KG1 (cell line): ENCODE measurements around the gene FAM98A.
A peak's percentile ranks its signal among the peaks of the same experiment; 100 is the strongest.

ENCODE experiments used
- DNase-seq: peaks from one replicate; lab custom pipeline; 2025; lab: John Stamatoyannopoulos, UW

FAM98A gene

DNA sequence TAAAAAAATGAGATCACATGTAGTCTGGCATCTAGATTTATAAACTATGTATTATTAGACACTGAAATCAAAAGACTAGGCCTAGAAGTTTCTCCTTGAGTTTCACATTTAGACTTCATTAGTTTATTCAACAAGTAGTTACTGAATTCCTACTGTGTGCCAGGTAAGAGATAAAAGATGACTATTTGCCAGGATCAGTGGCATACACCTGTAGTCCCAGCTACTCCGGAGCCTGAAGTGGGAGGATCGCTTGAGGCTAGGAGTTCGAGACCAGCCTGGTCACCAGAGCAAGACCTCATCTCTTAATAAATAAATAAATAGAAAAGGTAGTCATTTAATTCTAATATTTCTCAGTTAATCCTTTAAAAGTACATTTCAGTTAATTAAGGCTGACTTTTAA is 2.1 kb downstream of the FAM98A start:
- DNase-seq, result no peak

DNA sequence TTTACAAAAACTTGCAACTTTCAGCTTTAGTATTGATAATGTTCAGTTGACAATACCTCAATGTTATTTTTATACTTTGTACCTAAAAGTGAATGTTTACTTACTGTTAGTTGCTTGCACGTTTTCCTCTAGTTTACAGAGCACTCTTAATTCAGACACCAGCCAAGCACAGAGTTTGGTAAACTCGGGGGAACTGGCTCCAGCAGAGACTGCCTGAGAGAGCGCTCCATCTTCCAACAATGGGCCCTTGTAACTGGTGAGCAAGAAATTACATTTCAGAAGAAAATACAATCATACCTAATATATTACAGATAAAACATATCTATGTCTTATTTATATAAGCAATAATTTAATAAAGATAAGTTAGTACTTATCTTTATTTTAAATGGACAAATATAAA is 3.7 kb downstream of the FAM98A start:
- DNase-seq, result no peak

DNA sequence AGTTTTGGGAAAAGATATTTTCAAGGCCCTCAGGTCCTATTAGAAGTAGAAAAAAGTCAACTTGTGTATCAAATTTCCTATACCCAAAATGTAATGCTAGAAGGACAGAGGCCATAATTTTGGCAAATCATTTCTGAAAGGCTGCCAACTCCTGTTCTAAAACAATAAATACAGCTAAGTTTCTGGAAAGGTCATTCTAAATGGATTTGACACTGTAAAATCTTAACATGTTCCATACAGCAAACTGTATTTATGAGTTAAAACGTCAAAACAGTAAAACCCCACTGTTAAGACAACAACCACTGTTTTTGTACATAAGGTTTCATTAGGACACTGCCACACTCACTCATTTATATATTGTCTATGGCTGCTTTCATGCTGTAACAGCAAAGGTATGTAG is 9.7 kb downstream of the FAM98A start:
- no peak for DNase-seq

DNA sequence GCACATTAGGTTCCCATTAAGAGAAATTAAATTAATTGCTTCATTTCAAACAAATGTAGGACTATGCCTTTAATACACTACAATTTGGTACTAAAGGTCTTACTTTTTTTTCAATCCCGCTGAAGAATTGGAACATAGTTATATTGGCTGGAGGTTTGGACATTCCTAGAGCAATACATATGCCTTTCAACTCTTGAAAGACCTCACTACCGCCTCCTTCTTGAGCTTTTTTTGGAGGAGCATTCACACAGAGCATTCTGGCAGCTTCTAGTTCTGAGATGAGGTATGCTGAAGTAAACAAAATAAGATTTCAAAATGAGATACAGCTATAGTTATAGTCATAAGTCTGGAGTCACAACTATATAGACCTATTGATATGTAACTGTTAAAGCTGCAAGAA is 10.9 kb downstream of the FAM98A start:
- no peak for DNase-seq

DNA sequence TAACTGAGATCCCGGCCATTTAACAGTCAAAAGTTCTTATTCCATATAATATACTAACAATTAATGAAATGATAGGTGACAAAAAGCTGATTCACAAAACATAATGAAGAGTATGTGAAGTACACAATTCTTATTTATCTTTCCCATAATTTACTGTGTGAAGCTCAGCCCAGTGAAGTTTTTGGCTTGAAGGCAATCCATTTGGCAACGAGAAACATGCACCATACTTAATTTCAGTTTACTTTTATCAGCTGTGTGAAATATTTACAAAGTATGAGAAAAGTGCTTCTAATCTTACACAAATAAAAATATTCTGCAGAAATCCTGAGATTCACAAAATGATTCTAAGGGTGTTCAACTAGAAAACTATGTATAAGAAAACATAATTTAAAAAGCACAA is 12.3 kb downstream of the FAM98A start:
- DNase-seq, result no peak

DNA sequence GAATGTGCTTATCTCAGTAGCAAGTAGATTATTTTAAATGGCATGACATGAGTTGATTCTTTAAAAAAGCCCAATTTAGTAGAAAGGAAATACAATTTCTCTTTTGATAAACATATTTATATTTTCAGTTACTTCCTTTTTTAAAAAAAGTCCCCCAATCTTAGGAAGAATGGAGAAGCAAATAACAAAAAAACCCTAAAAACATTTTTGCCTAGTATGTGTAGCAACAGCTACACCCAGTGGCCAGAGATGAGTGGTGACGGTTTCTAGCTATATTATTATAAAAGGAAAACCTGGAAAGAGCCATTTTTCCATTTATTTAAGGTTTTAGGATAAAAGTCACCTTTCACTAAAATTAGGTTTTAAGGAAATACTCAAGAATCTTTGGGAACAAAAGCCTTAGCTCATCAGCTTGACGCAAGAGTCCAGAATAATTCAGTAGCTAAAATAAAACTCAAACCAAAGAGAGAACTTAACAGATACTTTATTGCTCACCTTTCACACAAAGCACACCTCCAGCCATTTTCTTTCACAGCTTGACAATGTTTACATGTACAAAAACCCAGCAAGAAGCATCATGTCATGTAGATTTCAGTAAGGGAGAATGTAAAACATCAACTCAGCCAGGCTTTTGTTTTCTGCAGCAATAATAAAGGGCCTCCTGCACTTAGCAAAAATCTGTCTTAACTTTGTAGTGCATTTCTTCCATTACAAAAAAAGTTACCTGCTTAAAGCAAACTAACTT is 15.7 kb downstream of the FAM98A start:
- peak; percentile 74 for DNase-seq

DNA sequence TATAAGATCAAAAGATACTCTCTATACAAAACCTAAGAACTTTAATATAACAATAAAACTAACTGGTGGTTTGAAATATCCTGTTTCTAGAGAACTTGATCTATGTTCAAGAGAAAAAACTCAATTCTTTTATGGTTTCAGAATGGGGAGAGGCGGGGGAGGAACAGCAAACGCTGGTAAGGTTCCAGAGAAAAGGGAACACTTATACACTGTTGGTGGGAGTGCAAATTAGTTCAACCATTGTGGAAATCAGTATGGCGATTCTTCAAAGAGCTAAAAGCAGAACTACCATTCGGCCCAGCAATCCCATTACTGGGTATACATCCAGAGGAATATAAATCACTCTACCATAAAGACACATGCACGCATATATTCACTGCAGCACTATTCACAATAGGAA is 17.2 kb downstream of the FAM98A start:
- DNase-seq, result peak; percentile 32

DNA sequence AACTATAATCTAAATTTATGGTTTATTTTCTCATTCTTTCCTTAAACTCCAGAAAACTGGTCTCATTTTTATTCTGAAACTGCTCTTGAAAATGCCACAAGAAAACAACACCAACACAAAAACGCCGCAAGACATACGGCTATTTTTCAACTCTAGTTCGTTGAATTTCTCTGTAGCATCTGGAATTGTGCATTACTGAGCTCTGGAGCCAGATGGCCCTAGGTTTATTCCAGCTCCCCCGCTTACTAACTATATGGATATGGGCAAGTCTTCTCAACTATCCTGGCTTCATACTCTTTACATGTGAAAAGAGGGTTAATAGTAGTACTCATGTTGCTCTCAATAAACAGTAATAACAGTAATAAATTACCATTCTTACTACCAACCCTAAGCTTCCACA is 19.9 kb downstream of the FAM98A start:
- no peak for DNase-seq

DNA sequence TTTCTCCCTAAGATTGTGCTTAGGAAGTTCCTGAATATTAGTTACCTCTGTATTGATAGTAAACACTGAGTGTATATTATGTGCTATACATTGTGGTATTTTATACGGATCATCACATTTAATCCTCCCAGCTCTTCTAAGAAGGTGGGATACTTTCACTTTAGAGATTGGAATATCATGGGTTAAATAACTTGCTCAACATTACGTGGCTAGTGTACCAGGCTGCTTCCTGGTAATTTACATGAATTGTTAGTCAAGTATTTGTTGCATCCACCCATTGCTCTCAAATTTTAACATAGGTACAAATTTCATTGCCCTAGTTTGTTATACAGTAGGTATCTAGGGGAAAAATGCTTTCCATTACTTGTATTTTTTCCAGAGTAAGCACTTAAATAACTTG is 21.4 kb downstream of the FAM98A start:
- peak; percentile 1 for DNase-seq

DNA sequence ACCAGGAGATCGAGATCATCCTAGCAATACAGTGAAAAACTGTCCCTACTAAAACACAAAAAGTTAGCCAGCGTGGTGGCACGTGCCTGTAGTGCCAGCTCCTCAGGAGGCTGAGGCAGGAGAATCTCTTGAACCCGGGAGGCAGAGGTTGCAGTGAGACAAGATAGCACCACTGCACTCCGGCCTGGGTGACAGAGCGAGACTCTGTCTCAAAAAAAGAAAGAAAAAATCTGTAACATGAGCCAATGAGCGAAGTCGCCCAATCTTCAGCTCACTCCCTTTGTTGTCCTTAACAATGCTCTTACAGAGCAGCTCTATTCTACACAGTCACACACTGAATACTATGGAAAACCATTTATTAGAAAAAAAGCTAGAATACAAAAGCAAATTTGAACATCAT is 22.0 kb downstream of the FAM98A start:
- no peak for DNase-seq

DNA sequence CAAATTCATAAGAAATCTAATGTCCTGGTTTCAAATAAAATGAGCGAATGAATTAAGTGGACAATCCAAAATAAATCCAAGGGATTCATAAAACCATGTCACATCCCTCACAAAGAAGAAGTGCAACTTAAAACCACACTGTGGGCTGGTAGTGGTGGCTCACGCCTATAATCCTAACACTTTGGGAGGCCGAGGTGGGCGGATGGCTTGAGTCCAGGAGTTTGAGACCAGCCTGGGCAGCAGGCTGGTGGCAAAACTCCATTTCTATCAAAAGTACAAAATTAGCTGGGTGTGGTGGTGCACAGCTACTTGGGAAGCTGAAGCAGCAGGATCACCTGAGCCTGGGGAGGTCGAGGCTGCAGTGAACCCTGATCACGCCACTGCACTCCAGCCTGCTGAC is 25.4 kb downstream of the FAM98A start:
- no peak for DNase-seq

DNA sequence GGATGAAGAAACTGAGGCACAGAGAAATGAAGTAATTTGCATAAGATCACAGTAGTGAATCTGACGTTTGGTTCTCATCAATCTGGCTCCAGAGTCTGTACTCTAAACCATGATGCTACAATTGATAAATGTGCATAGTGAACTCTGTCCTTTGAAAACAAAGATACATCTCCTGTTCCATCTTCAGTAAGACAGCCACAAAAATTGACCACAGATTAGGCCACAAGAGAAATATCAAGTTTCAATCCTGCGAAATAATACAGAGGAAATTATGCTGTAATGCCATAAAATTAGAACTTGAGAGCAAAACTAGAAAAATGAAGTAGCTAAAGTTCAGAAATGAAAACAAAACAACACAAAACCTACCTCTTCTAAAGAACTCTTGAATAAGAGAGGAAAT is 28.4 kb downstream of the FAM98A start:
- no peak for DNase-seq

DNA sequence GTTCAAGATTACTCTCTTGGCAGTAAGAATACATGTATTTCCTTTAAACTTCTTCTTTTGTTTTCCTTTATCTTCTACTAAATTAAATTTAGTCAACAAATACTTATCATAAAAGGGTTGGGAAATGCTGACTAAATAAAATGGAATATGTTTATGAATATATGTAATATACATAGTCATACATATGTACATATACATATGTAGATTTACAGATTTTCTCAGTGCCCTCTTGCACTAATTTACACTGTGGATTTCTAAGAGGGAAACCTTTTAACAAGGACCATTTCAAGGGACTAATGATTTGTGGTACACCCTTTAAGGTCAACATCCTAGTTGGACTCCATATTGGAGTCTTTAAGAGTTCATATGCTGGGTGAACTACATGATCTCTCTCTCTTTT is 37.2 kb downstream of the FAM98A start:
- DNase-seq, result no peak

DNA sequence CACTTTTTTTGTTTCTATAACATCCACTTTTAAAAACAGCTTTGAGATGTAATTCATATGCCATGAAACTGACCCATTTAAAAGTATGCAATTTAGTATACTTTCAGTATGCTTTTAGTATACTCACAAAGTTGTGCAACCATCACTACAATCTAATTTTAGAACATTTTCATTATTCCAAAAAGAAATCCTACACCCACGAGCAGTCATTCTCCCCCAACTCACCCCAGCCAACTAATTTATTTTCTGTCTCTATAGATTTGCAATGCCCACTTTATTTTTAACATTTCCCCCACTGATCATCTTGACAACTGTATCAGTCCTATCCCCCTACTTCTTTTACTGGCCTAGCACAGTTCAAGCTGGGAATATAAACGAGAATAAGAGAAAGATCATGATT is 39.1 kb downstream of the FAM98A start:
- DNase-seq, result no peak

DNA sequence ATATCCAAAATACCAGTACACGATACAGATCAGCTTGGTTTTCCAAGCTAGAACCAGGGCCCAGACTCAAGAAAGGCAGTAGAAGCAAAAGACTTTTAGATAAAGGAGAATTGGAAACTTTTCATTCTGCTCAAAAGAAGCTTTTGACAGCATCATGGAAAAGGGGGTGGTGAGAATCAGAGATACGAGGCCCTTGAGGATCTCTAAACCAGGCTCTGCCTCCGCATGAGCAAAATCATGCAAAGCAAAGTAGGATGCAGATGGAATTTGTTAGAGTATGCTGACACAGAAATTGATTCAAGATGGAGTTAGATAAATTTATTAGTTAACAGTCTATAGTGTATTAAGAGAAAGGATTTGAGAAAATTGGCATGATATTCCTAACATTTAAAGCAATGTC is 39.8 kb downstream of the FAM98A start:
- DNase-seq, result no peak

DNA sequence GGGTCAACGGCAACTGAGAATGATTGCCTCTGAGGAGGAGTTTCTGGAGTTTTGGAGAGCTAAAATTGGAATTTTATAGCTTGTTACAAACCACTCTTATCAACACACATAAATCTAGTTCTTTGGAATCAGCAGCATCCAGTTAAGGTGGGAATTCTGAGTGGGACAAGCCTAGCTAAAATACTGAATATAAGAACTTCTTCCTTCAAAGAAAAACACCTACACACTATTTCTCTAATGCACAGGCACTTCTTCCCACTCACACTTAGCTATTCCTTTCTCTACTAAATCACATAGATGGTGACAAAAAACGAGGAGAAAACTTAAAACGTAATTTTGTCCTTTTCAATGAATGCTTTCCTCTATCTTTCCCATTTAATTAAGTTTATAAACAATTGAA is 43.4 kb downstream of the FAM98A start:
- DNase-seq, result no peak

DNA sequence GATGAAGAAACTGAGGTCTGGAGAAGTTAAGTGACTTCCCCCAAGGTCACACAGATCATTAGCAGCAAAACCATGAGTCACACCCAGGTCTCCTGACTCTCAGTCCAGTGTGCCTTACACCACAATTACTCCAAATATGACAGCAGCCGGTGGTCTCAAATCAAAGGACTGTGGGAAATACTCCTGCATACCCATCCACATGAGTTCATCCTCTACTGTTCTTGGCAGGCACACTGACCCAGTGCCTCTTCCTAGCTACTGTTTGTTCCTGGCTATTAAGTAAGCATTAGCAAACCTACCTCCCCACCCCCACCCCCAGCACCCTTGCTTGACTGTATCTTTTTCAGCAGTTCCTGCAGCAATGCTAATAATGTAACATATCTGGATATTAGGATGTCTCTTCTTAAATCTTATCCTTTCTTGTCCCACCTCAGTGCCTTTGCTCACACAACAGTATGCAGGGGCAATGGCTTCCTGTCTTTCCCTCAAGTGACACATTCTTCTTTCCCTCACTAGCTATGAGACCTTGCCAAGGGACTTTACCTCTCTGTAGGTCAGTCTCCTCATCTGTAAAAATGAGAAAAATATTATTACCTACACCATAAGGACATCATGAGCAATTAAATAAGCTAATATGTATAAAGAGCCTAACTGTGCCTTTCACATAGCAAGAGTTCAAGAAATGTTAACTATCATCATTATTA is 46.2 kb downstream of the FAM98A start:
- no peak for DNase-seq

DNA sequence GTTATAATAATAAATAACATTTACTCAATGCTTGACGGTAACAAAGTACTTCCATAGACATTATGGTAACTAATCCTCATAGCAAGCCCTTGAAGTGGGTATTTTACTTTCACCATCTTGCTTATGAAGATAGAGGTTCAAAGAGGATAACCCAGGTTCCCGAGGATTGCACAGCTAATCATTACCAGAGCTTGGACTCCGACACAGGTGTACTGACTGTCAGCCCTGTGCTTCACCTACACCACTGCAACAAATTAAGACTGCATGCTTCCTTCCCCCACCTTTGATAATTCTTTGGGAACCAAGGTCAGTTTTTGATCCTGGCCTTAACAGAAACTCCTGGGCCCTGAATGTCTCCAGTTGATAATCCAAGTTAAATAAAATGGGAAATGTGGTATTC is 48.9 kb downstream of the FAM98A start:
- DNase-seq, result no peak

DNA sequence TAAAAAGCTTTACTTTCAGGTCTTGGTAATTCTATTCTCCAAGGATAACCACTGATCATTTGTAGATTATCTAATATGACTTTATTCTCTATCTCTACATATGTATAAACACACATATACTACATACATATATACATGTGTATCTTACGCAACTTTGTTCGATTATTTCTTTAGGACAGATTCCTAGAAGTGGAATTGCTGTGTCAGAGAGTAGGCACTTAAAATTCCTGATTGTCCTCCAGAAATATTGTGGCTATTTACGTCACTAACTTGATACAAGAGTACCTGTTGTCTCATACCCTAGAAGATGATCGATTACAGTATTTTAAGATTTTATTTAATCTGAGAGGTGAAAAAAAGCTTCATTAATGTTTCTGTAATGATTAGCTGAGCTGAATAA is 57.9 kb downstream of the FAM98A start:
- no peak for DNase-seq

DNA sequence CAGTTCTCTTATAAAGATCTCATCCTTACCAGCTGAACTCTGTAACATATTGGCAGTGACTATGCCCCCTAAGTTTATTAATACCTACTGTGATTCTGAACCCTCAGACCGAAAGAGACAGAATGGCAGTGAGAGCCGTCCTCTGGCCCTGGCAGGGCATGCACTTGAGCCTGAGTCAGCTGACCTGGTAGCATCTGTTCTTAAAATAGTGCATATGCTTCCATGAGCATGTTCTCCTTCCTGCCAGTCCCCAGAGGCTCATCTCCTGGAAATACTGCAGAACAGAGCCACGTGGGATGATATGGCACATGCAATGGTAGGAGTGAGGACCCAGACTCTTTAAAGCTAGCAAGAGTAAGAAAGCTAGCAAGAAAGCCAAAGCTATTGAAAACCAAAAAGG is 63.7 kb downstream of the FAM98A start:
- no peak for DNase-seq
